ENCODE data around the gene AP2S1. TPM values are rescaled to one million over a fixed set of nuclear protein-coding genes. Genes with fewer than 3 reads are reported as not detected.

Gene AP2S1
- polyA plus RNA-seq, 1 donor from 2014 or later = 167 TPM

DNA sequence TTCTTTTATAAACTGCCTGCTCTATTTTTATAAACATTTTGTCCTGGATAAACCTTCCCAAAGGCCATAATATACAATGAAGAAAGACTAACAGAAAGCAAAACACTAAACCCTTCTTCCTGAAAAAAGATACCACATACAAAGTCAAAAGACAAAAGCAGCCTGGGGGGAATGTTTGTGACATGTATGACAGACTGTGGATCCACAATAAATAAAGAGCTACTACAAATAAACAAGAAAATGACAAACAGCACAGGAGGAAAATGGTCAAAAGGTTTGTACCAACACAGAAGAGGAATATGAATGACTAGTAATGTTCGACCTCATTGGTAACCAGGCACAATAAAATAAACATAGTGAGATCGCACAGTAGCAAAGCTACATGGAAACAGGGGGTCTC lies 19.8 kb downstream of the AP2S1 start:
- TF ChIP-seq EP300 (conservative IDR thresholded peaks at IDR 0.05; ENCODE audit: poor library complexity, severe bottlenecking) = no peak
- TF ChIP-seq SMC3 (conservative IDR thresholded peaks at IDR 0.05; ENCODE audit: poor library complexity) = no peak
- TF ChIP-seq REST (IDR thresholded peaks at IDR 0.05; ENCODE audit: borderline replicate concordance) = no peak
- TF ChIP-seq TAF1 (IDR thresholded peaks at IDR 0.05; ENCODE audit: low read depth) = no peak
- TF ChIP-seq POLR2AphosphoS5 (IDR thresholded peaks at IDR 0.05) = no peak
- TF ChIP-seq RAD21 (conservative IDR thresholded peaks at IDR 0.05) = no peak
- TF ChIP-seq MXI1 (conservative IDR thresholded peaks at IDR 0.05; ENCODE audit: poor library complexity, severe bottlenecking) = no peak
- TF ChIP-seq CTCF (IDR thresholded peaks at IDR 0.05; ENCODE audit: poor library complexity, severe bottlenecking) = no peak
- no peaks in the 10 kb centered on the region for H3K27me3 ChIP-seq (ENCODE audit: insufficient read depth, low read depth, low read length)
- no peak overlapping the region for H3K4me2 ChIP-seq (ENCODE audit: low read length)
- H3K36me3 ChIP-seq (ENCODE audit: insufficient read depth, low read length) = no peaks in the 10 kb centered on the region
- no peaks in the 10 kb centered on the region for H3K9me3 ChIP-seq (ENCODE audit: low read length)
- no peaks in the 10 kb centered on the region for H3F3A ChIP-seq (ENCODE audit: insufficient read depth, low read length, poor library complexity, severe bottlenecking)
- H3K4me3 ChIP-seq (ENCODE audit: low read length) = no peak overlapping the region
- no peak overlapping the region for H2AFZ ChIP-seq (ENCODE audit: low read depth, low read length)
- H3K9me2 ChIP-seq (ENCODE audit: insufficient read depth, low read length) = no peaks in the 10 kb centered on the region
- H3K27ac ChIP-seq (ENCODE audit: low read length) = no peak overlapping the region
- H3K9ac ChIP-seq (ENCODE audit: low read length) = no peak overlapping the region
- no peaks in the 10 kb centered on the region for H4K20me1 ChIP-seq (ENCODE audit: insufficient read depth)
- no peaks in the 10 kb centered on the region for H3K79me2 ChIP-seq (replicated peaks; ENCODE audit: insufficient read depth, low read length)

- no peaks in the 10 kb centered on the region for H3K9me3 ChIP-seq (ENCODE audit: low read length)
- H3K9ac ChIP-seq (ENCODE audit: low read length) = no peak overlapping the region
- H3K9me2 ChIP-seq (ENCODE audit: insufficient read depth, low read length) = no peaks in the 10 kb centered on the region
- no peaks in the 10 kb centered on the region for H3F3A ChIP-seq (ENCODE audit: insufficient read depth, low read length, poor library complexity, severe bottlenecking)
- no peak overlapping the region for H2AFZ ChIP-seq (ENCODE audit: low read depth, low read length)
- no peak overlapping the region for H3K4me3 ChIP-seq (ENCODE audit: low read length)
- TF ChIP-seq SMC3 (conservative IDR thresholded peaks at IDR 0.05; ENCODE audit: poor library complexity) = no peak
- TF ChIP-seq MXI1 (conservative IDR thresholded peaks at IDR 0.05; ENCODE audit: poor library complexity, severe bottlenecking) = no peak
- H3K27ac ChIP-seq (ENCODE audit: low read length) = no peak overlapping the region
- no peak overlapping the region for H3K4me2 ChIP-seq (ENCODE audit: low read length)
- H3K79me2 ChIP-seq (replicated peaks; ENCODE audit: insufficient read depth, low read length) = no peaks in the 10 kb centered on the region
- no peaks in the 10 kb centered on the region for H4K20me1 ChIP-seq (ENCODE audit: insufficient read depth)
- H3K36me3 ChIP-seq (ENCODE audit: insufficient read depth, low read length) = no peaks in the 10 kb centered on the region
- no peaks in the 10 kb centered on the region for H3K27me3 ChIP-seq (ENCODE audit: insufficient read depth, low read depth, low read length)
Observed at GRCh38 chr19:46828484-46828883, 22.2 kb downstream of the AP2S1 start.

- Histone ChIP-seq H3K9me2 (ENCODE audit: insufficient read depth, low read length) (no peaks in the 10 kb centered on the region), H2AFZ (ENCODE audit: low read depth, low read length) (no peak overlapping the region), H3K27me3 (ENCODE audit: insufficient read depth, low read depth, low read length) (no peaks in the 10 kb centered on the region), H3K9ac (ENCODE audit: low read length) (no peak overlapping the region), H3K4me3 (ENCODE audit: low read length) (no peak overlapping the region), H4K20me1 (ENCODE audit: insufficient read depth) (no peaks in the 10 kb centered on the region), H3F3A (ENCODE audit: insufficient read depth, low read length, poor library complexity, severe bottlenecking) (no peaks in the 10 kb centered on the region), H3K27ac (ENCODE audit: low read length) (no peak overlapping the region), H3K9me3 (ENCODE audit: low read length) (no peaks in the 10 kb centered on the region), H3K36me3 (ENCODE audit: insufficient read depth, low read length) (no peaks in the 10 kb centered on the region), H3K79me2 (replicated peaks; ENCODE audit: insufficient read depth, low read length) (no peaks in the 10 kb centered on the region), H3K4me2 (ENCODE audit: low read length) (no peak overlapping the region)
- TF ChIP-seq CTCF (IDR thresholded peaks at IDR 0.05; ENCODE audit: poor library complexity, severe bottlenecking) (no peak), POLR2AphosphoS5 (IDR thresholded peaks at IDR 0.05) (no peak), REST (IDR thresholded peaks at IDR 0.05; ENCODE audit: borderline replicate concordance) (no peak), EP300 (conservative IDR thresholded peaks at IDR 0.05; ENCODE audit: poor library complexity, severe bottlenecking) (no peak), SMC3 (conservative IDR thresholded peaks at IDR 0.05; ENCODE audit: poor library complexity) (no peak), MXI1 (conservative IDR thresholded peaks at IDR 0.05; ENCODE audit: poor library complexity, severe bottlenecking) (no peak), EZH2 (IDR thresholded peaks at IDR 0.05; ENCODE audit: borderline replicate concordance, insufficient read depth, low read length, poor library complexity, severe bottlenecking) (no peak), RAD21 (conservative IDR thresholded peaks at IDR 0.05) (no peak), TAF1 (IDR thresholded peaks at IDR 0.05; ENCODE audit: low read depth) (no peak)
Observed at GRCh38 chr19:46825731-46826055, 25.0 kb downstream of the AP2S1 start.
